Measurements from ENCODE around the gene ATP8B1.
"Not testable (repeated sequence)": the region's sequence is repeated elsewhere in the genome, so short reads cannot be mapped to it uniquely, and the experiment has no call there.

ATP8B1 gene

GRCh38 chr18:57737400-57738060, 65.6 kb downstream of the ATP8B1 start:
- Histone ChIP-seq H3K27me3 (replicated peaks) (no peaks in the 10 kb centered on the region), H3K36me3 (replicated peaks) (no peaks in the 10 kb centered on the region), H3K27ac (peak overlapping the region; percentile 55), H3K4me3 (ENCODE audit: low read depth, low read length) (peak overlapping the region; percentile 22)
- TF ChIP-seq CTCF (IDR thresholded peaks at IDR 0.05; ENCODE audit: low read depth, low read length, missing control alignments) = no peak
- DNase-seq = peak; percentile 97
- in situ Hi-C loops (cut with HindIII; ENCODE audit: low pct_ligation_motif_present, low sequenced_read_pairs) = no loop called here

GRCh38 chr18:57735042-57735441, 68.1 kb downstream of the ATP8B1 start:
- DNase-seq; H3K27ac ChIP-seq; in situ Hi-C loops (cut with HindIII; ENCODE audit: low pct_ligation_motif_present, low sequenced_read_pairs); H3K4me3 ChIP-seq (ENCODE audit: low read depth, low read length); H3K27me3 ChIP-seq (replicated peaks); H3K36me3 ChIP-seq (replicated peaks): not testable (repeated sequence)

GRCh38 chr18:57733861-57734260, 69.3 kb downstream of the ATP8B1 start:
- Histone ChIP-seq H3K27ac (no peak overlapping the region), H3K36me3 (replicated peaks) (peaks cover 3% of the 10 kb centered on the region), H3K4me3 (ENCODE audit: low read depth, low read length) (no peak overlapping the region), H3K27me3 (replicated peaks) (no peaks in the 10 kb centered on the region)
- no peak for DNase-seq
- no peak for TF ChIP-seq CTCF (IDR thresholded peaks at IDR 0.05; ENCODE audit: low read depth, low read length, missing control alignments)
- in situ Hi-C loops (cut with HindIII; ENCODE audit: low pct_ligation_motif_present, low sequenced_read_pairs) = no loop called here

GRCh38 chr18:57730146-57730545, 73.0 kb downstream of the ATP8B1 start:
- in situ Hi-C loops (cut with HindIII; ENCODE audit: low pct_ligation_motif_present, low sequenced_read_pairs) = no loop called here
- Histone ChIP-seq H3K4me3 (ENCODE audit: low read depth, low read length) (no peak overlapping the region), H3K36me3 (replicated peaks) (peaks cover 15% of the 10 kb centered on the region), H3K27ac (no peak overlapping the region), H3K27me3 (replicated peaks) (no peaks in the 10 kb centered on the region)
- TF ChIP-seq CTCF (IDR thresholded peaks at IDR 0.05; ENCODE audit: low read depth, low read length, missing control alignments) = no peak
- DNase-seq = no peak

- DNase-seq = no peak
- Histone ChIP-seq H3K36me3 (replicated peaks) (peaks cover 15% of the 10 kb centered on the region), H3K27me3 (replicated peaks) (no peaks in the 10 kb centered on the region), H3K27ac (no peak overlapping the region), H3K4me3 (ENCODE audit: low read depth, low read length) (no peak overlapping the region)
- in situ Hi-C loops (cut with HindIII; ENCODE audit: low pct_ligation_motif_present, low sequenced_read_pairs) = no loop called here
- TF ChIP-seq CTCF (IDR thresholded peaks at IDR 0.05; ENCODE audit: low read depth, low read length, missing control alignments) = no peak
These were observed 74.1 kb downstream of the ATP8B1 start for GRCh38 chr18:57728941-57729511.

- Histone ChIP-seq H3K27ac (peak overlapping the region; percentile 22), H3K36me3 (replicated peaks) (peaks cover 15% of the 10 kb centered on the region), H3K27me3 (replicated peaks) (no peaks in the 10 kb centered on the region), H3K4me3 (ENCODE audit: low read depth, low read length) (no peak overlapping the region)
- peak; percentile 36 for DNase-seq
- in situ Hi-C loops (cut with HindIII; ENCODE audit: low pct_ligation_motif_present, low sequenced_read_pairs) = no loop called here
- TF ChIP-seq CTCF (IDR thresholded peaks at IDR 0.05; ENCODE audit: low read depth, low read length, missing control alignments) = peak; percentile 9
These were observed 74.9 kb downstream of the ATP8B1 start for GRCh38 chr18:57727952-57728807.

- H3K27ac ChIP-seq; DNase-seq; H3K27me3 ChIP-seq (replicated peaks); H3K4me3 ChIP-seq (ENCODE audit: low read depth, low read length); H3K36me3 ChIP-seq (replicated peaks); in situ Hi-C loops (cut with HindIII; ENCODE audit: low pct_ligation_motif_present, low sequenced_read_pairs): not testable (repeated sequence)
These were observed 83.7 kb downstream of the ATP8B1 start for GRCh38 chr18:57719211-57719935.

All from brain microvascular endothelial cell (primary cell).